ENCODE results near the gene SERTAD4.

DNA sequence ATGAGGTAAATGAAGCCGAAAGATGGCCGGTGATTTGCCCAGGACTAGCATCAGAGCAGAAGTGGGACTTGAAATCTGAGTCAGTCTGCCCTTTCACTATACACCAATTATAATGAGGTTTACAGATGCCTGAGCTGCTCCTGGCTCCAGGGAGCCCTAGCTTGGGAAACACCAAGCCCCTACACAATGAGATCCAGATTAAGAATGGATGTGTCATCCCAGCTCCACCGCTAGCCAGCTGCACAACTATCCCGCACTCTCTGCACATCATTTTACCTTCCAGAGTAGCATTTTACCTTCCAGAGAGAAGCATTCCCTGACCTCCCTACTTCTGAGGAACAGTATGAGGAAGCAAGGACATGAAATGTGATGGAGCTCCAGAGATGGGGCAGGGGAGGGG, 27.0 kb downstream of the SERTAD4 start:
- TF ChIP-seq YY1 (IDR thresholded peaks at IDR 0.05; ENCODE audit: insufficient read depth, insufficient read length), result no peak
- TF ChIP-seq ZNF274 (IDR thresholded peaks at IDR 0.05; ENCODE audit: low read depth, low read length), result no peak
